Vagina (tissue), 2 donors: ENCODE measurements around the gene LRAT. TPM values are rescaled to one million over a fixed set of nuclear protein-coding genes. Genes with fewer than 3 reads are reported as not detected.
"Not testable (repeated sequence)": the region's sequence is repeated elsewhere in the genome, so short reads cannot be mapped to it uniquely, and the experiment has no call there.

Experiments used
- DNase-seq, 2 donors: peaks; one replicate each; pipeline ENCODE4 v3.0.0-alpha.2; 2017; ENCODE audit errors: extremely low spot score in 2 of 2
- H3K27ac ChIP-seq: fragments of 200-600 bp; sonication (generic); one replicate; pipeline ENCODE4 v1.5.1; 2019
- H3K27me3 ChIP-seq: fragments of 200-600 bp; sonication (generic); one replicate; pipeline ENCODE4 v1.5.1; 2019
- H3K36me3 ChIP-seq, 2 donors: fragments of 200-600 bp; sonication (generic); one replicate each; pipeline ENCODE4 v1.5.1; 2017 to 2019
- H3K4me1 ChIP-seq: fragments of 200-600 bp; sonication (generic); one replicate; pipeline ENCODE4 v1.5.1; 2019
- H3K4me3 ChIP-seq, 2 donors: fragments of 200-600 bp; sonication (generic); 1 replicate in 1 of 2; 2 replicates in 1 of 2; pipeline ENCODE4 v1.5.1; 2016 to 2019
- H3K9me3 ChIP-seq: fragments of 200-600 bp; sonication (generic); one replicate; pipeline ENCODE4 v1.5.1; 2019
- CTCF ChIP-seq, 3 experiments: fragments of 450-650 bp in 2 of 3; fragments of 200-600 bp in 1 of 3; sonication (generic) in 1 of 3; IDR thresholded peaks; one replicate each; pipeline ENCODE4 v1.5.1; 2017 to 2019; ENCODE audit warnings: antibody characterized with exemption in 3 of 3, mild to moderate bottlenecking in 2 of 3, moderate library complexity in 2 of 3
- POLR2A ChIP-seq, 2 donors: fragments of 450-650 bp; IDR thresholded peaks; one replicate each; pipeline ENCODE4 v1.6.1; 2017; ENCODE audit warnings: antibody characterized with exemption in 2 of 2, mild to moderate bottlenecking in 2 of 2, moderate library complexity in 2 of 2
- POLR2AphosphoS5 ChIP-seq, 2 donors: sonication (generic); formaldehyde crosslinking; IDR thresholded peaks; one replicate each; pipeline ENCODE4 v1.9.0; 2017; ENCODE audit warnings: antibody characterized with exemption in 2 of 2, mild to moderate bottlenecking in 2 of 2, low read depth in 1 of 2; ENCODE audit not compliant: insufficient read depth in 1 of 2
- intact Hi-C: fragments of 100-400 bp; cut with DNase I; formaldehyde crosslinking; loops from one replicate; pipeline ENCODE4 v1.15.1; 2023
- total RNA-seq: library from RNA; depleted of rRNA; stranded (reverse); fragments of >200 nt; gene quantifications from one replicate; pipeline ENCODE4 v1.2.3, GENCODE V29; 2016

Gene LRAT
- total RNA-seq, 1 donor from 2014 or later, result not detected

- Histone ChIP-seq H3K9me3 (no peaks in the 10 kb centered on the region), H3K4me1 (no peaks in the 10 kb centered on the region), H3K27me3 (no peaks in the 10 kb centered on the region), H3K4me3 (no peak overlapping the region), H3K27ac (no peak overlapping the region), H3K36me3 (no peaks in the 10 kb centered on the region)
- TF ChIP-seq POLR2A (IDR thresholded peaks at IDR 0.05) (no peak), CTCF (IDR thresholded peaks at IDR 0.05) (no peak), POLR2AphosphoS5 (IDR thresholded peaks at IDR 0.05; ENCODE audit: insufficient read depth in 1 of 2, low read depth in 1 of 2) (no peak)
- DNase-seq, result no peak
- intact Hi-C loops, result no loop called here
Measured at GRCh38 chr4:154719087-154719486, 24.7 kb upstream of the LRAT start.

GRCh38 chr4:154720123-154720522 is 23.7 kb upstream of the LRAT start:
- Histone ChIP-seq H3K27me3 (no peaks in the 10 kb centered on the region), H3K9me3 (no peaks in the 10 kb centered on the region)

GRCh38 chr4:154720618-154721267 is 23.1 kb upstream of the LRAT start:
- TF ChIP-seq POLR2A (IDR thresholded peaks at IDR 0.05), result no peak
- TF ChIP-seq POLR2AphosphoS5 (IDR thresholded peaks at IDR 0.05; ENCODE audit: insufficient read depth in 1 of 2, low read depth in 1 of 2), result no peak
- TF ChIP-seq CTCF (IDR thresholded peaks at IDR 0.05), result no peak
- intact Hi-C loops, result no loop called here
- Histone ChIP-seq H3K36me3 (no peaks in the 10 kb centered on the region), H3K9me3 (no peaks in the 10 kb centered on the region), H3K4me1 (no peaks in the 10 kb centered on the region), H3K27ac (no peak overlapping the region), H3K27me3 (no peaks in the 10 kb centered on the region), H3K4me3 (no peak overlapping the region)
- DNase-seq, result no peak

More at GRCh38 chr4:154720123-154720522, 23.7 kb upstream of the LRAT start:
- intact Hi-C loops, result no loop called here
- no peak overlapping the region for H3K4me3 ChIP-seq
- H3K36me3 ChIP-seq, result no peaks in the 10 kb centered on the region
- H3K27ac ChIP-seq, result no peak overlapping the region
- H3K4me1 ChIP-seq, result no peaks in the 10 kb centered on the region
- TF ChIP-seq POLR2AphosphoS5 (IDR thresholded peaks at IDR 0.05; ENCODE audit: insufficient read depth in 1 of 2, low read depth in 1 of 2) (no peak), POLR2A (IDR thresholded peaks at IDR 0.05) (no peak), CTCF (IDR thresholded peaks at IDR 0.05) (no peak)
- no peak for DNase-seq

- intact Hi-C loops, result no loop called here
- H3K4me1 ChIP-seq, result no peaks in the 10 kb centered on the region
- H3K4me3 ChIP-seq, result no peak overlapping the region
- no peaks in the 10 kb centered on the region for H3K27me3 ChIP-seq
- no peaks in the 10 kb centered on the region for H3K9me3 ChIP-seq
- TF ChIP-seq CTCF (IDR thresholded peaks at IDR 0.05) (no peak), POLR2A (IDR thresholded peaks at IDR 0.05) (no peak), POLR2AphosphoS5 (IDR thresholded peaks at IDR 0.05; ENCODE audit: insufficient read depth in 1 of 2, low read depth in 1 of 2) (no peak)
- no peak overlapping the region for H3K27ac ChIP-seq
- no peak for DNase-seq
- H3K36me3 ChIP-seq, result no peaks in the 10 kb centered on the region
Measured at GRCh38 chr4:154722262-154722661, 21.5 kb upstream of the LRAT start.

GRCh38 chr4:154723601-154724000 is 20.2 kb upstream of the LRAT start:
- DNase-seq, H3K4me3 ChIP-seq, H3K9me3 ChIP-seq, intact Hi-C loops, H3K27me3 ChIP-seq, H3K4me1 ChIP-seq, H3K27ac ChIP-seq, H3K36me3 ChIP-seq: not testable (repeated sequence)
